H9 (cell line): ENCODE results near the gene TPD52L3. TPM values are rescaled to one million over a fixed set of nuclear protein-coding genes. Genes with fewer than 3 reads are reported as not detected.

Experiments
- DNase-seq: peaks from one replicate; pipeline ENCODE4 v3.0.0-alpha.2; 2017
- H2AFZ ChIP-seq: one replicate; pipeline ENCODE4 v1.6.1; 2013; ENCODE audit warnings: mild to moderate bottlenecking, low read length, control low read depth, moderate library complexity
- H2AK5ac ChIP-seq: 2 replicates; pipeline ENCODE4 v1.6.1; 2013; ENCODE audit warnings: low read length, control low read depth, mixed read lengths; ENCODE audit not compliant: insufficient read length
- H2BK120ac ChIP-seq: one replicate; pipeline ENCODE4 v1.6.1; 2013; ENCODE audit warnings: low read depth, mild to moderate bottlenecking, low read length, control low read depth, inconsistent platforms; ENCODE audit not compliant: poor library complexity, severe bottlenecking
- H2BK12ac ChIP-seq: 2 replicates; pipeline ENCODE4 v1.6.1; 2013; ENCODE audit warnings: low read length, control low read depth, mixed read lengths, low read depth; ENCODE audit not compliant: insufficient read length
- H2BK15ac ChIP-seq: 2 replicates; pipeline ENCODE4 v1.6.1; 2013; ENCODE audit warnings: low read depth, low read length, control low read depth
- H2BK20ac ChIP-seq: one replicate; pipeline ENCODE4 v1.6.1; 2013; ENCODE audit warnings: low read depth, mild to moderate bottlenecking, low read length, control low read depth, inconsistent platforms; ENCODE audit not compliant: poor library complexity, severe bottlenecking
- H2BK5ac ChIP-seq: 2 replicates; pipeline ENCODE4 v1.6.1; 2013; ENCODE audit warnings: low read length, control low read depth, mixed read lengths; ENCODE audit not compliant: insufficient read length
- H3K14ac ChIP-seq: 2 replicates; pipeline ENCODE4 v1.6.1; 2013; ENCODE audit warnings: low read length, control low read depth; ENCODE audit not compliant: insufficient read depth
- H3K18ac ChIP-seq: 2 replicates; pipeline ENCODE4 v1.6.1; 2013; ENCODE audit warnings: low read depth, mild to moderate bottlenecking, mixed read lengths, low read length, control low read depth; ENCODE audit not compliant: insufficient read length
- H3K23ac ChIP-seq: 2 replicates; pipeline ENCODE4 v1.6.1; 2013; ENCODE audit warnings: low read length, control low read depth, mixed read lengths, low read depth; ENCODE audit not compliant: insufficient read length
- H3K23me2 ChIP-seq: 2 replicates; pipeline ENCODE4 v1.6.1; 2013; ENCODE audit warnings: low read depth, mild to moderate bottlenecking, mixed read lengths, low read length, control low read depth; ENCODE audit not compliant: insufficient read length, poor library complexity, severe bottlenecking
- H3K27ac ChIP-seq: 2 replicates; pipeline ENCODE4 v1.5.1; 2013; ENCODE audit warnings: low read length, control low read depth, mixed read lengths, low read depth; ENCODE audit not compliant: insufficient read length
- H3K27me3 ChIP-seq: 2 replicates; pipeline ENCODE4 v1.6.1; 2013; ENCODE audit warnings: low read length, control low read depth, inconsistent platforms; ENCODE audit not compliant: insufficient read depth
- H3K4ac ChIP-seq: 2 replicates; pipeline ENCODE4 v1.6.1; 2013; ENCODE audit warnings: low read depth, mild to moderate bottlenecking, control low read depth, inconsistent platforms, low read length, moderate library complexity
- H3K4me1 ChIP-seq: 2 replicates; pipeline ENCODE4 v1.6.1; 2013; ENCODE audit warnings: low read length, control low read depth, inconsistent platforms; ENCODE audit not compliant: insufficient read depth
- H3K4me2 ChIP-seq: 2 replicates; pipeline ENCODE4 v1.6.1; 2013; ENCODE audit warnings: low read length, control low read depth, mixed read lengths; ENCODE audit not compliant: insufficient read length, insufficient read depth
- H3K56ac ChIP-seq: 2 replicates; pipeline ENCODE4 v1.6.1; 2013; ENCODE audit warnings: low read depth, mild to moderate bottlenecking, mixed read lengths, low read length, control low read depth; ENCODE audit not compliant: insufficient read length
- H3K79me1 ChIP-seq: 2 replicates; pipeline ENCODE4 v1.6.1; 2013; ENCODE audit warnings: low read depth, mild to moderate bottlenecking, moderate library complexity, low read length, control low read depth, inconsistent platforms; ENCODE audit not compliant: insufficient read depth, poor library complexity, severe bottlenecking
- H3K79me2 ChIP-seq: 2 replicates; pipeline ENCODE4 v1.6.1; 2013; ENCODE audit warnings: low read length, control low read depth, inconsistent platforms; ENCODE audit not compliant: insufficient read depth
- H3K9ac ChIP-seq: 2 replicates; pipeline ENCODE4 v1.6.1; 2013; ENCODE audit warnings: low read length, control low read depth, mixed read lengths; ENCODE audit not compliant: insufficient read length; ENCODE audit errors: extremely low read depth
- H3K9me3 ChIP-seq: one replicate; pipeline ENCODE4 v1.6.1; 2013; ENCODE audit warnings: low read depth, low read length, inconsistent platforms; ENCODE audit not compliant: control insufficient read depth
- H3T11ph ChIP-seq: one replicate; pipeline ENCODE4 v1.6.1; 2013; ENCODE audit warnings: mild to moderate bottlenecking, low read length, control low read depth, inconsistent platforms
- H4K20me1 ChIP-seq: one replicate; pipeline ENCODE4 v1.6.1; 2013; ENCODE audit not compliant: control insufficient read depth, insufficient read length, insufficient read depth
- H4K5ac ChIP-seq: 2 replicates; pipeline ENCODE4 v1.6.1; 2013; ENCODE audit warnings: low read depth, mild to moderate bottlenecking, mixed read lengths, low read length, control low read depth; ENCODE audit not compliant: insufficient read length
- H4K8ac ChIP-seq: replicated peaks from 2 replicates; pipeline ENCODE4 v1.6.1; 2013; ENCODE audit warnings: low read length, control low read depth, mixed read lengths, low read depth; ENCODE audit not compliant: insufficient read length
- H4K91ac ChIP-seq: 2 replicates; pipeline ENCODE4 v1.6.1; 2013; ENCODE audit warnings: low read depth, mild to moderate bottlenecking, moderate library complexity, mixed read lengths, low read length, control low read depth; ENCODE audit not compliant: insufficient read length
- H3K27ac Mint-ChIP-seq, 3 experiments: 2 replicates in 2 of 3; 3 replicates in 1 of 3; pipeline ENCODE4 v1.8.0; 2020 to 2021; ENCODE audit warnings: mixed read lengths in 3 of 3, mild to moderate bottlenecking in 1 of 3, moderate library complexity in 1 of 3
- H3K27me3 Mint-ChIP-seq: 2 replicates; pipeline ENCODE4 v1.8.0; 2021; ENCODE audit warnings: low read depth, mild to moderate bottlenecking, moderate library complexity, mixed read lengths
- H3K36me3 Mint-ChIP-seq, 3 experiments: 2 replicates in 2 of 3; 3 replicates in 1 of 3; pipeline ENCODE4 v1.8.0; 2020 to 2021; ENCODE audit warnings: low read depth in 3 of 3, mixed read lengths in 3 of 3; ENCODE audit not compliant: insufficient read depth in 1 of 3
- H3K4me1 Mint-ChIP-seq, 2 experiments: 2 replicates each; pipeline ENCODE4 v1.8.0; 2020; ENCODE audit warnings: mixed read lengths in 2 of 2
- H3K4me3 Mint-ChIP-seq, 2 experiments: 2 replicates in 1 of 2; 3 replicates in 1 of 2; pipeline ENCODE4 v1.8.0; 2020 to 2021; ENCODE audit warnings: mild to moderate bottlenecking in 2 of 2, mixed read lengths in 2 of 2, moderate library complexity in 1 of 2
- H3K9me3 Mint-ChIP-seq, 2 experiments: 2 replicates in 1 of 2; 3 replicates in 1 of 2; pipeline ENCODE4 v1.8.0; 2020; ENCODE audit warnings: mild to moderate bottlenecking in 2 of 2, mixed read lengths in 2 of 2, moderate library complexity in 1 of 2
- total RNA-seq: library from RNA; stranded (reverse); gene quantifications from 2 replicates; pipeline ENCODE4 v1.2.1, GENCODE V29; 2021
- TF ChIP-seq, protein P1 (sequence below): fragments of 200-600 bp; sonication (generic); conservative IDR thresholded peaks from 3 replicates; pipeline ENCODE4 v1.8.0; 2021; ENCODE audit warnings: antibody characterized with exemption, mild to moderate bottlenecking

Gene TPD52L3
- total RNA-seq, 1 experiment from 2014 or later: not detected

DNA sequence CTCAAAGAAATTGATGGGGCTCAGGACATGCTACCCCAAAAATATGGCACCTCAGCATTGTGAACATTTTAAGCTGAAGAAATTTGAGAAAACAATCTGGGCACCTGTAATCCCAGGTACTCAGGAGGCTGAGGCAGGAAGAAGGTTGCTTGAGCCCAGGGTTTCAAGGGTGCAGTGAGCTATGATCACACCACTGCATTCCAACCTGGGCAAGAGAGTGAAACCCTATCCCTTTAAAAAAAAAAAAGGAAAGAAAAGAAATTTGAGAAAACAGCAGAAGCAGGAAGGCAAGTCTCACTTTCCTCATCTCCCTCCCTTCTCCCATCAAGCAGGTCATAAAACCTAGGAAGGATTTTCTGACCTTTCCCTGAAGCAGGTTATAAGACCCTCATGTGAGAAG is 23.6 kb downstream of the TPD52L3 start:
- Histone ChIP-seq H2BK12ac (no peak overlapping the region), H2AK5ac (no peak overlapping the region), H3K23ac (no peak overlapping the region), H3K9me3 (no peaks in the 10 kb centered on the region), H2BK120ac (no peak overlapping the region), H4K91ac (no peak overlapping the region), H2BK20ac (no peak overlapping the region), H2BK15ac (no peak overlapping the region), H3K27me3 (no peaks in the 10 kb centered on the region), H3T11ph (no peak overlapping the region), H2BK5ac (no peak overlapping the region), H3K9ac (no peak overlapping the region), H3K56ac (no peak overlapping the region), H3K27ac (no peak overlapping the region), H4K20me1 (no peaks in the 10 kb centered on the region), H3K79me1 (no peaks in the 10 kb centered on the region), H2AFZ (no peak overlapping the region), H4K5ac (no peak overlapping the region), H3K79me2 (no peaks in the 10 kb centered on the region), H3K4me2 (no peak overlapping the region), H3K14ac (no peak overlapping the region), H3K4me1 (no peaks in the 10 kb centered on the region), H3K18ac (no peak overlapping the region), H3K23me2 (no peaks in the 10 kb centered on the region), H3K4ac (no peak overlapping the region), H4K8ac (no peak overlapping the region)
- H3K36me3 Mint-ChIP-seq: no peaks in the 10 kb centered on the region
- peak; percentile 35 for DNase-seq
- no peak overlapping the region for H3K4me3 Mint-ChIP-seq
- H3K9me3 Mint-ChIP-seq: peaks cover 3 to 4% of the 10 kb centered on the region in 2 experiments; a peak in 2 of 5 replicates
- TF ChIP-seq, protein P1, sequence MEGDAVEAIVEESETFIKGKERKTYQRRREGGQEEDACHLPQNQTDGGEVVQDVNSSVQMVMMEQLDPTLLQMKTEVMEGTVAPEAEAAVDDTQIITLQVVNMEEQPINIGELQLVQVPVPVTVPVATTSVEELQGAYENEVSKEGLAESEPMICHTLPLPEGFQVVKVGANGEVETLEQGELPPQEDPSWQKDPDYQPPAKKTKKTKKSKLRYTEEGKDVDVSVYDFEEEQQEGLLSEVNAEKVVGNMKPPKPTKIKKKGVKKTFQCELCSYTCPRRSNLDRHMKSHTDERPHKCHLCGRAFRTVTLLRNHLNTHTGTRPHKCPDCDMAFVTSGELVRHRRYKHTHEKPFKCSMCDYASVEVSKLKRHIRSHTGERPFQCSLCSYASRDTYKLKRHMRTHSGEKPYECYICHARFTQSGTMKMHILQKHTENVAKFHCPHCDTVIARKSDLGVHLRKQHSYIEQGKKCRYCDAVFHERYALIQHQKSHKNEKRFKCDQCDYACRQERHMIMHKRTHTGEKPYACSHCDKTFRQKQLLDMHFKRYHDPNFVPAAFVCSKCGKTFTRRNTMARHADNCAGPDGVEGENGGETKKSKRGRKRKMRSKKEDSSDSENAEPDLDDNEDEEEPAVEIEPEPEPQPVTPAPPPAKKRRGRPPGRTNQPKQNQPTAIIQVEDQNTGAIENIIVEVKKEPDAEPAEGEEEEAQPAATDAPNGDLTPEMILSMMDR: no peak
- H3K27me3 Mint-ChIP-seq: peaks cover 2% of the 10 kb centered on the region
- peaks cover 6 to 9% of the 10 kb centered on the region in 2 experiments for H3K4me1 Mint-ChIP-seq
- peak overlapping the region in 1 of 3 experiments; percentile 44; a peak in 1 of 7 replicates for H3K27ac Mint-ChIP-seq
